ENCODE measurements around the gene BEST1. TPM values are rescaled to one million over a fixed set of nuclear protein-coding genes. Genes with fewer than 3 reads are reported as not detected.

BEST1 gene
- total and polyA plus RNA-seq, 2 of the 13 experiments (the other 11 are each of a cell fraction or from before 2014, with no cell fraction given): 0.09 to 0.65 TPM

GRCh38 chr11:61999141-61999975 lies 49.2 kb downstream of the BEST1 start (continued):
- peak; percentile 61 for TF ChIP-seq NCOA2 (CRISPR knock-in tag; IDR thresholded peaks at IDR 0.05)
- no peak for TF ChIP-seq CBFB (CRISPR knock-in tag; IDR thresholded peaks at IDR 0.05)
- peak; percentile 38; the same call in 1 of the 2 replicates for TF ChIP-seq ZNF12 (CRISPR knock-in tag; IDR thresholded peaks at IDR 0.05)
- TF ChIP-seq NR2F6 (IDR thresholded peaks at IDR 0.05): 0 out of 2 replicates have a peak, but pooled peaks have one; percentile 19
- TF ChIP-seq NR2F6 (CRISPR knock-in tag; IDR thresholded peaks at IDR 0.05): no peak
- no peak for TF ChIP-seq CREB1 (IDR thresholded peaks at IDR 0.05)
- TF ChIP-seq CREB1 (CRISPR knock-in tag; IDR thresholded peaks at IDR 0.05): no peak
- no peak for TF ChIP-seq CHCHD3 (CRISPR knock-in tag; IDR thresholded peaks at IDR 0.05)
- TF ChIP-seq TRIM24 (CRISPR knock-in tag; IDR thresholded peaks at IDR 0.05): peak; percentile 68
- no peak for TF ChIP-seq SETDB1 (CRISPR knock-in tag; IDR thresholded peaks at IDR 0.05; ENCODE audit: borderline replicate concordance)
- TF ChIP-seq ZNF776 (CRISPR knock-in tag; IDR thresholded peaks at IDR 0.05): no peak
- TF ChIP-seq ZNF510 (CRISPR knock-in tag; IDR thresholded peaks at IDR 0.05; ENCODE audit: low read depth): no peak
- TF ChIP-seq CHD4 (IDR thresholded peaks at IDR 0.05; ENCODE audit: borderline replicate concordance, low read length): 0 out of 2 replicates have a peak, but pooled peaks have one; percentile 37
- no peak for TF ChIP-seq RFX1 (IDR thresholded peaks at IDR 0.05)
- TF ChIP-seq MNT (IDR thresholded peaks at IDR 0.05): no peak
- TF ChIP-seq MXD1 (CRISPR knock-in tag; IDR thresholded peaks at IDR 0.05): no peak
- TF ChIP-seq HOXA5 (CRISPR knock-in tag; IDR thresholded peaks at IDR 0.05): no peak
- no peak for TF ChIP-seq ZNF549 (CRISPR knock-in tag; IDR thresholded peaks at IDR 0.05)
- no peak for TF ChIP-seq ZNF775 (CRISPR knock-in tag; IDR thresholded peaks at IDR 0.05; ENCODE audit: borderline replicate concordance)
- 0 out of 2 replicates have a peak, but pooled peaks have one; percentile 31 for TF ChIP-seq NFIC (IDR thresholded peaks at IDR 0.05; ENCODE audit: low read length)
- TF ChIP-seq ZNF136 (CRISPR knock-in tag; IDR thresholded peaks at IDR 0.05; ENCODE audit: low read depth): no peak
- peak; percentile 54; the same call in 1 of the 2 replicates for TF ChIP-seq SOX13 (IDR thresholded peaks at IDR 0.05)
- TF ChIP-seq SOX13 (CRISPR knock-in tag; conservative IDR thresholded peaks at IDR 0.05 in 1 of 2, IDR thresholded peaks at IDR 0.05 in 1 of 2): peak in 1 of 2 experiments; percentile 89; a peak in 2 of 4 replicates
- TF ChIP-seq PAWR (CRISPR knock-in tag; IDR thresholded peaks at IDR 0.05; ENCODE audit: borderline replicate concordance): no peak
- TF ChIP-seq ZNF615 (CRISPR knock-in tag; IDR thresholded peaks at IDR 0.05; ENCODE audit: borderline replicate concordance): no peak
- no peak for TF ChIP-seq IRF1 (CRISPR knock-in tag; IDR thresholded peaks at IDR 0.05; ENCODE audit: low read depth)
- no peak for TF ChIP-seq NFE2L1 (CRISPR knock-in tag; IDR thresholded peaks at IDR 0.05; ENCODE audit: borderline replicate concordance)
- TF ChIP-seq DNMT3B (CRISPR knock-in tag; conservative IDR thresholded peaks at IDR 0.05): no peak
- peak; percentile 64; the same call in 1 of the 2 replicates for TF ChIP-seq HNF4G (IDR thresholded peaks at IDR 0.05; ENCODE audit: borderline replicate concordance, low read depth, low read length)
- no peak for TF ChIP-seq HNF4G (CRISPR knock-in tag; IDR thresholded peaks at IDR 0.05; ENCODE audit: borderline replicate concordance, low read depth)
- 0 out of 2 replicates have a peak, but pooled peaks have one; percentile 19 for TF ChIP-seq ELF3 (CRISPR knock-in tag; IDR thresholded peaks at IDR 0.05)
- TF ChIP-seq ZSCAN29 (CRISPR knock-in tag; conservative IDR thresholded peaks at IDR 0.05): no peak
